ENCODE data around the gene RFX8. TPM values are rescaled to one million over a fixed set of nuclear protein-coding genes. Genes with fewer than 3 reads are reported as not detected.
"Not testable (repeated sequence)": the region's sequence is repeated elsewhere in the genome, so short reads cannot be mapped to it uniquely, and the experiment has no call there.

The RFX8 gene
- total RNA-seq, 1 experiment from 2014 or later, result 0.68 TPM

- Histone ChIP-seq H3K27ac (peak overlapping the region; percentile 59), H3K4me3 (no peak overlapping the region), H3K9me3 (replicated peaks) (no peaks in the 10 kb centered on the region), H3K36me3 (peaks cover 5% of the 10 kb centered on the region; the same call in 1 of the 2 replicates), H3K27me3 (replicated peaks) (no peaks in the 10 kb centered on the region), H3K4me1 (replicated peaks) (peaks cover 41% of the 10 kb centered on the region)
- DNase-seq (ENCODE audit: low read depth in 1 of 2, low spot score in 2 of 2), result peak; percentile 56 to 58
Measured at GRCh38 chr2:101446869-101447268, 28.0 kb downstream of the RFX8 start.

- DNase-seq (ENCODE audit: low read depth in 1 of 2, low spot score in 2 of 2), result peak in 1 of 2 experiments; percentile 59
Measured at GRCh38 chr2:101442667-101443061, 32.2 kb downstream of the RFX8 start.

GRCh38 chr2:101442042-101442666, 32.8 kb downstream of the RFX8 start:
- no peaks in the 10 kb centered on the region for H3K9me3 ChIP-seq (replicated peaks)
- peak in 1 of 2 experiments; percentile 86 for DNase-seq (ENCODE audit: low read depth in 1 of 2, low spot score in 2 of 2)
- no peaks in the 10 kb centered on the region; the same call in 1 of the 2 replicates for H3K36me3 ChIP-seq
- peaks cover 46% of the 10 kb centered on the region for H3K4me1 ChIP-seq (replicated peaks)
- peak overlapping the region; percentile 69 for H3K27ac ChIP-seq
- no peaks in the 10 kb centered on the region for H3K27me3 ChIP-seq (replicated peaks)
- H3K4me3 ChIP-seq, result no peak overlapping the region

More at GRCh38 chr2:101442667-101443061, 32.2 kb downstream of the RFX8 start:
- H3K27ac ChIP-seq, result peak overlapping the region; percentile 69
- H3K27me3 ChIP-seq (replicated peaks), result no peaks in the 10 kb centered on the region
- peaks cover 51% of the 10 kb centered on the region for H3K4me1 ChIP-seq (replicated peaks)
- H3K9me3 ChIP-seq (replicated peaks), result no peaks in the 10 kb centered on the region
- H3K4me3 ChIP-seq, result no peak overlapping the region
- H3K36me3 ChIP-seq, result no peaks in the 10 kb centered on the region; the same call in 1 of the 2 replicates

GRCh38 chr2:101440127-101440738, 34.7 kb downstream of the RFX8 start:
- no peak overlapping the region for H3K27ac ChIP-seq
- no peaks in the 10 kb centered on the region for H3K27me3 ChIP-seq (replicated peaks)
- H3K4me3 ChIP-seq, result no peak overlapping the region
- no peak for DNase-seq (ENCODE audit: low read depth in 1 of 2, low spot score in 2 of 2)
- H3K4me1 ChIP-seq (replicated peaks), result peaks cover 30% of the 10 kb centered on the region
- no peaks in the 10 kb centered on the region for H3K36me3 ChIP-seq
- no peaks in the 10 kb centered on the region for H3K9me3 ChIP-seq (replicated peaks)

GRCh38 chr2:101439716-101440115, 35.2 kb downstream of the RFX8 start:
- H3K27ac ChIP-seq, result no peak overlapping the region
- no peaks in the 10 kb centered on the region for H3K27me3 ChIP-seq (replicated peaks)
- no peaks in the 10 kb centered on the region for H3K9me3 ChIP-seq (replicated peaks)
- no peaks in the 10 kb centered on the region for H3K36me3 ChIP-seq
- DNase-seq (ENCODE audit: low read depth in 1 of 2, low spot score in 2 of 2), result no peak
- H3K4me1 ChIP-seq (replicated peaks), result peaks cover 30% of the 10 kb centered on the region
- H3K4me3 ChIP-seq, result no peak overlapping the region

- H3K4me3 ChIP-seq; H3K27me3 ChIP-seq (replicated peaks); H3K36me3 ChIP-seq; DNase-seq (ENCODE audit: low read depth in 1 of 2, low spot score in 2 of 2); H3K27ac ChIP-seq; H3K9me3 ChIP-seq (replicated peaks): not testable (repeated sequence)
- peaks cover 29% of the 10 kb centered on the region for H3K4me1 ChIP-seq (replicated peaks)
Measured at GRCh38 chr2:101438555-101438954, 36.4 kb downstream of the RFX8 start.

- H3K27ac ChIP-seq, result no peak overlapping the region
- H3K27me3 ChIP-seq (replicated peaks), result no peaks in the 10 kb centered on the region
- no peak overlapping the region for H3K4me3 ChIP-seq
- H3K4me1 ChIP-seq (replicated peaks), result 0 out of 2 replicates have a peak, but pooled peaks cover 1% of the 10 kb centered on the region
- no peak for DNase-seq (ENCODE audit: low read depth in 1 of 2, low spot score in 2 of 2)
- no peaks in the 10 kb centered on the region for H3K9me3 ChIP-seq (replicated peaks)
- H3K36me3 ChIP-seq, result no peaks in the 10 kb centered on the region
Measured at GRCh38 chr2:101435001-101435862, 39.7 kb downstream of the RFX8 start.

- no peak overlapping the region for H3K4me3 ChIP-seq
- no peaks in the 10 kb centered on the region for H3K9me3 ChIP-seq (replicated peaks)
- no peak overlapping the region for H3K27ac ChIP-seq
- no peaks in the 10 kb centered on the region for H3K27me3 ChIP-seq (replicated peaks)
- no peaks in the 10 kb centered on the region for H3K4me1 ChIP-seq (replicated peaks)
- H3K36me3 ChIP-seq, result no peaks in the 10 kb centered on the region
- DNase-seq (ENCODE audit: low read depth in 1 of 2, low spot score in 2 of 2), result no peak
Measured at GRCh38 chr2:101433465-101433864, 41.4 kb downstream of the RFX8 start.

GRCh38 chr2:101432411-101433181, 42.3 kb downstream of the RFX8 start:
- no peaks in the 10 kb centered on the region for H3K4me1 ChIP-seq (replicated peaks)
- H3K9me3 ChIP-seq (replicated peaks), result no peaks in the 10 kb centered on the region
- H3K27me3 ChIP-seq (replicated peaks), result no peaks in the 10 kb centered on the region
- H3K27ac ChIP-seq, result no peak overlapping the region
- DNase-seq (ENCODE audit: low read depth in 1 of 2, low spot score in 2 of 2), result peak in 1 of 2 experiments; percentile 28
- H3K36me3 ChIP-seq, result no peaks in the 10 kb centered on the region
- no peak overlapping the region for H3K4me3 ChIP-seq

- Histone ChIP-seq H3K36me3 (no peaks in the 10 kb centered on the region), H3K9me3 (replicated peaks) (no peaks in the 10 kb centered on the region), H3K4me1 (replicated peaks) (no peaks in the 10 kb centered on the region), H3K27me3 (replicated peaks) (no peaks in the 10 kb centered on the region), H3K4me3 (no peak overlapping the region), H3K27ac (no peak overlapping the region)
- no peak for DNase-seq (ENCODE audit: low read depth in 1 of 2, low spot score in 2 of 2)
Measured at GRCh38 chr2:101431486-101431885, 43.4 kb downstream of the RFX8 start.

- no peak for DNase-seq (ENCODE audit: low read depth in 1 of 2, low spot score in 2 of 2)
- Histone ChIP-seq H3K27me3 (replicated peaks) (no peaks in the 10 kb centered on the region), H3K27ac (no peak overlapping the region), H3K4me3 (no peak overlapping the region), H3K36me3 (no peaks in the 10 kb centered on the region), H3K9me3 (replicated peaks) (no peaks in the 10 kb centered on the region), H3K4me1 (replicated peaks) (no peaks in the 10 kb centered on the region)
Measured at GRCh38 chr2:101430156-101430555, 44.8 kb downstream of the RFX8 start.

- Histone ChIP-seq H3K27me3 (replicated peaks) (no peaks in the 10 kb centered on the region), H3K4me3 (no peak overlapping the region)
Measured at GRCh38 chr2:101429453-101429852, 45.5 kb downstream of the RFX8 start.

GRCh38 chr2:101428422-101429176, 46.3 kb downstream of the RFX8 start:
- Histone ChIP-seq H3K4me3 (no peak overlapping the region), H3K9me3 (replicated peaks) (no peaks in the 10 kb centered on the region), H3K27ac (no peak overlapping the region), H3K36me3 (no peaks in the 10 kb centered on the region), H3K27me3 (replicated peaks) (no peaks in the 10 kb centered on the region), H3K4me1 (replicated peaks) (no peaks in the 10 kb centered on the region)
- no peak for DNase-seq (ENCODE audit: low read depth in 1 of 2, low spot score in 2 of 2)

More at GRCh38 chr2:101429453-101429852, 45.5 kb downstream of the RFX8 start:
- H3K9me3 ChIP-seq (replicated peaks), result no peaks in the 10 kb centered on the region
- no peaks in the 10 kb centered on the region for H3K36me3 ChIP-seq
- no peak overlapping the region for H3K27ac ChIP-seq
- no peak for DNase-seq (ENCODE audit: low read depth in 1 of 2, low spot score in 2 of 2)
- no peaks in the 10 kb centered on the region for H3K4me1 ChIP-seq (replicated peaks)

All from SJSA1 (cell line).